RWPE1 (cell line): ENCODE measurements around the gene IL21R.

ENCODE experiments used
- CTCF ChIA-PET: fragments of 350-600 bp; sonication (Branson Sonifier 250); formaldehyde crosslinking; extraction: SDS; loops from one replicate; lab custom pipeline; 2021; lab: Yijun Ruan, JAX
- POLR2A ChIA-PET: fragments of 400-600 bp; formaldehyde crosslinking; extraction: SDS; loops from one replicate; lab custom pipeline; 2020; ENCODE audit warnings: antibody characterized with exemption; ENCODE audit not compliant: low non-redundant PET; lab: Yijun Ruan, JAX
- DNase-seq: peaks from one replicate; pipeline ENCODE4 v3.0.0; 2012; ENCODE audit warnings: low spot score
- H3K27ac ChIP-seq: fragments of 450-650 bp; 2 replicates; pipeline ENCODE4 v1.5.1; 2017
- CTCF ChIP-seq: fragments of 450-650 bp; conservative IDR thresholded peaks from 2 replicates; pipeline ENCODE4 v1.5.1; 2017; ENCODE audit warnings: low read depth, mild to moderate bottlenecking

IL21R gene

GRCh38 chr16:27424772-27425498 is 23.0 kb downstream of the IL21R start:
- DNase-seq, result no peak
- TF ChIP-seq CTCF, result no peak
- H3K27ac ChIP-seq, result no peak overlapping the region
- CTCF ChIA-PET, result no interaction called here
- POLR2A ChIA-PET, result no interaction called here

- ChIA-PET CTCF (no interaction called here), POLR2A (no interaction called here)
- no peak for DNase-seq
- H3K27ac ChIP-seq, result no peak overlapping the region
- TF ChIP-seq CTCF, result no peak
Measured at GRCh38 chr16:27425961-27426360, 24.0 kb downstream of the IL21R start.

- ChIA-PET POLR2A (no interaction called here), CTCF (interaction anchor here (0.6 kb wide), 1 partner anchor 40 kb away, joined by 3 read pairs; no protein-coding TSS in a partner anchor)
- no peak for TF ChIP-seq CTCF
- DNase-seq, result peak; percentile 86
- H3K27ac ChIP-seq, result no peak overlapping the region
Measured at GRCh38 chr16:27426423-27427408, 24.7 kb downstream of the IL21R start.

GRCh38 chr16:27427538-27427937 is 25.6 kb downstream of the IL21R start:
- no peak for TF ChIP-seq CTCF
- ChIA-PET POLR2A (no interaction called here), CTCF (no interaction called here)
- no peak for DNase-seq
- H3K27ac ChIP-seq, result no peak overlapping the region

- POLR2A ChIA-PET, result no interaction called here
- no peak overlapping the region for H3K27ac ChIP-seq
- no peak for TF ChIP-seq CTCF
- DNase-seq, result no peak
- CTCF ChIA-PET, result no interaction called here
Measured at GRCh38 chr16:27428026-27428785, 26.2 kb downstream of the IL21R start.

- ChIA-PET POLR2A (no interaction called here), CTCF (no interaction called here)
- DNase-seq, result no peak
Measured at GRCh38 chr16:27429330-27429871, 27.4 kb downstream of the IL21R start.

More at GRCh38 chr16:27429330-27429871, 27.4 kb downstream of the IL21R start:
- TF ChIP-seq CTCF, result no peak
- no peak overlapping the region for H3K27ac ChIP-seq
